ENCODE measurements around the gene ARL6IP4.

The ARL6IP4 gene

DNA sequence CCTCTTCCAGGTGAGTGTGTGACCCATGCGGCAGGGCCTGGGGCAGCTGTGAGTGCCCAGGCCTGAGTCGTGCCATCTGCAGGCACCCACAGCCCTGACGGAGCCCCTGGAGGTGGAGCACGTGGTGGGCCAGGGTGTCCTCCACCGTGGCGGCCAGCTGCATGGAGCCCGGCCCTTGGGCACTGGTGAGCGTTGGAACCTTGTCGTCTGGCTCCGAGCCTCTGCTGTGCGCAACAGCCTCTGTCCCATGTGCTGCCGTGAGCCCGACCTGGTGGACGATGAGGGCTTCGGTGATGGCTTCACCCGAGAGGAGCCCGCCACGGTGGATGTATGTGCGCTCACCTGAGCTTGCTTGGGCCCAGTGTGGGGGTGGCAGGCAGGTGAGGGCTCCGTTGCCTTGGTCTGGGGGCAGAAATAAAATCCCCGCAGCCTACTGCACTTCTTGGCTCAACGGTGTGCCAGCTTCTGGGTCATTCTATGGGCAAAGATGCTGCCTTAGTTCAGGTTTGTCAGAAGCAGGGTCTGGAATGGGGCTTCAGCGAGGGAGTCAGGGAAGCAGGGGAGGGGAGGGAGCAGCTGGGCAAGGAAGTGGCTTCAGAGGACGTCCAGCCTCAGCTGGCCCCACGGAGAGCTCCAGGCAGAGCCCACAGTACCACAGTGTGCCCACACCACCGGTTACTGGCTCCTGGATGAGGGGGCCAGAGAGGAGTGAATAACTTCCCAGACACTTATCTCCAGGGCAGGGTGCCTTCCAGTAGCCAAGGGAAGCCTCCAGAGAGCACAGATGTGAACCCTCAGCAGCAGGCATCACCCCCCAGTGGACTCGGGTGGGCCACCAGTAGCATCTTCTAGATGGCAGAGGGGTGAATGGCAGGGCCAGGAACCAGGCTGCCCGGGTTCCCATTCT, 1.2 kb upstream of the ARL6IP4 start:
- no peak for DNase-seq

DNA sequence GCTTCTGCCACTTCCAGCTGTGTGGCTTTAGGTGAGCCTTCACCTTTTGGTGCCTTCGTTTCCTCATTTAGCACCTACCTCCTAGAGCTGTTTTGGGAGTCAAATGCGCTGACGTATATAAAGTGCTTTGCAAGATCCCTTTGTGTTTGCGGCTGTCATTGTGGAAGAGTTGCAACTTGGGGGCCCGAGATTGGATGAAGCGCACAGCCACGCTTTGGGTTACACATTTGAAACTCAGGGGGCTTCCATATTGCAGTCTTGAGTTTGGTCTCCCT, 636 bp upstream of the ARL6IP4 start:
- DNase-seq: no peak

DNA sequence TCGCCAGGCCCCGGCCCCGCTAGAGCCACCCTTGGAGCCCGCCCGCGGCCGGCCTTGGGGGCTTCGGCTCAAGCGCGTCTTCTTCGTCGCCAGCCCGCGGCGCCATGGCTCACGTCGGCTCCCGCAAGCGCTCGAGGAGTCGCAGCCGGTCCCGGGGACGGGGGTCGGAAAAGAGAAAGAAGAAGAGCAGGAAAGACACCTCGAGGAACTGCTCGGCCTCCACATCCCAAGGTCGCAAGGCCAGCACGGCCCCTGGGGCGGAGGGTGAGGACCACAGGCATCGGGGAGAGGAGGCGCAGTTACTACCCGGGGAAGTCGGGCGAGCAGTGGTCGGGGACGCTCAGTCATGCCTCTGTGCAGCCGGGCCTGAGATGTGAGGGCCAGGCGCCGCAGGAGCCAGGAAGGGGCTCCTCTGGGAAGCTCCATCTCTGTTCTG, 573 bp downstream of the ARL6IP4 start:
- DNase-seq: no peak

DNA sequence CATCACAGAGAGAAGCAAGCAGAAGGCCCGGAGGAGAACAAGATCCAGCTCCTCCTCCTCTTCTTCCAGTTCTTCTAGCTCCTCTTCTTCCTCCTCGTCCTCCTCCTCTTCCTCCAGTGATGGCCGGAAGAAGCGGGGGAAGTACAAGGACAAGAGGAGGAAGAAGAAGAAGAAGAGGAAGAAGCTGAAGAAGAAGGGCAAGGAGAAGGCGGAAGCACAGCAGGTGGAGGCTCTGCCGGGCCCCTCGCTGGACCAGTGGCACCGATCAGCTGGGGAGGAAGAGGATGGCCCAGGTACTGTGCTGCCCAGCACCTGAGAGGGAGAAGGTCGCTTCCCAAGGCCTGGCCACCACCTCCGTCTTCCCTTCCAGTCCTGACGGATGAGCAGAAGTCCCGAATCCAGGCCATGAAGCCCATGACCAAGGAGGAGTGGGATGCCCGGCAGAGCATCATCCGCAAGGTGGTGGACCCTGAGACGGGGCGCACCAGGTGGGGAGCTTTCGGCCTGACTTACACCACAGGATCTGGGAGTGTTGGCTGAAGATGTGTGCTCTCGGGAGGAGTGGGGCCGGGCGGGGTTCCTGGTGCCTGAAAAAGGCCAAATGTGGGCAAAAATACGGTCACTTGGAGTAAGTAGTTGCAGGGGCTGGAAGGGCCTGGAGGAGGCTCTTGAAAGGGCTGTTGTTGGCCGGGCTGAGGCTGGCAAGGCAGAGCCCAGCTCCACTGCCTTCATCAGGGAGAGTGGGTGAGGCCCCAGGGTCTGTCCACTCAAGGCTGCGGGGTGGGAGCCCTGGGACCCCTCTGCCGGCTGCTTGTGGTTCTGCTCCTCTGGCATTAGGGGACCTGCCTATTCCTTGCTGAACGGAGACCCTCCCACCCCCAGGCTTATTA, 1.4 kb downstream of the ARL6IP4 start:
- no peak for DNase-seq

DNA sequence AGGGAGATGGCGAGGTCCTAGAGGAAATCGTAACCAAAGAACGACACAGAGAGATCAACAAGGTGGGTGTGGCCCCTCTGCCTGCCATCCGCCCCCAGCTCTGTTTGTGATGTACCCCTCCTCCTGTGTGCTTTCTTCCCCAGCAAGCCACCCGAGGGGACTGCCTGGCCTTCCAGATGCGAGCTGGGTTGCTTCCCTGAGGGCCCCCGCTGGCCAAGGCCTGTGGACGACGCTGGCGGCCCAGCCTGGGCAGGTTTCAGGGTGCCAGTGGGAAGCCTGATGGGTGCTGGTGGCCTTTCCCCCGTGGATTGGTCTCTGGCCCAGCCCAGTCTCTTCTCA, 2.0 kb downstream of the ARL6IP4 start:
- DNase-seq: no peak

DNA sequence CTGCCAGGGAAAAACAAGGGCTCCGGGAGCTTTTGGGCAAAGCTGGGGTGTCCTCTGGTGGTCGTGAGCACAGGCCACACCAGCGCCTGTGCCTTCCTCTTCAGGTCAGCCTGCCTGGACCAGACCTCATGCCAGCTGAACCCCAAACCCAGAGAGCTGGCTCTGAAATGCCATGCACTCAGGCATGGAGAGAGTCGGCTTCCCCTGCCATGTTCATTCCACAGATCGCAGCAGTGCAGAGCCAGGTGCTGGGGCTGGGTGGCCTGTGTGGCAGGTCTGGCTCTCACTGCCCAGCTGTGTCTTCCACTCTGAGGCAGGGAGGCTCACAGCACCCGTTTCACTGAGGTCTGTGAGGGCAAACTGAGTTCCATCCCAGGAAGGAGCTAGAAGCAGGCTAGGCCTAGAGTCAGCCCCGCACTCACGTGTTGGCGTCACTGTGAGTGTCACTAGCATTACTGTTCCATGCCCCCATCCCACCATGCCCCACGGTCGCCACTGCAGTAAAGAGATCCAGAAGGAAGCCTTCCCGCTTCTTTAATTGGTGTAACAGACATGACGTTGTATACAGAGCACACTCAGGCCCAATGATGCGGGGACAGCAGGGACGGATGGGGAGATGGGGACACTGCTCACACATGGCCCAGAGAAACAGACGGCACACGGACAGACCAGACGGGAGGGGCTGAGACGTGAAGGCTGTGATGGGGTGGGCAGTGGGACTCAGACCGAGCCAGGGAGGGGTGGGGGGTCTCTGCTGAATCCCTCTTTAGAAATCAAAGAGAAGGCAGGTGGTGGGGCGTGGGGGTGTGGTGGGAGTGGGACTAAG, 2.7 kb downstream of the ARL6IP4 start:
- DNase-seq: no peak

DNA sequence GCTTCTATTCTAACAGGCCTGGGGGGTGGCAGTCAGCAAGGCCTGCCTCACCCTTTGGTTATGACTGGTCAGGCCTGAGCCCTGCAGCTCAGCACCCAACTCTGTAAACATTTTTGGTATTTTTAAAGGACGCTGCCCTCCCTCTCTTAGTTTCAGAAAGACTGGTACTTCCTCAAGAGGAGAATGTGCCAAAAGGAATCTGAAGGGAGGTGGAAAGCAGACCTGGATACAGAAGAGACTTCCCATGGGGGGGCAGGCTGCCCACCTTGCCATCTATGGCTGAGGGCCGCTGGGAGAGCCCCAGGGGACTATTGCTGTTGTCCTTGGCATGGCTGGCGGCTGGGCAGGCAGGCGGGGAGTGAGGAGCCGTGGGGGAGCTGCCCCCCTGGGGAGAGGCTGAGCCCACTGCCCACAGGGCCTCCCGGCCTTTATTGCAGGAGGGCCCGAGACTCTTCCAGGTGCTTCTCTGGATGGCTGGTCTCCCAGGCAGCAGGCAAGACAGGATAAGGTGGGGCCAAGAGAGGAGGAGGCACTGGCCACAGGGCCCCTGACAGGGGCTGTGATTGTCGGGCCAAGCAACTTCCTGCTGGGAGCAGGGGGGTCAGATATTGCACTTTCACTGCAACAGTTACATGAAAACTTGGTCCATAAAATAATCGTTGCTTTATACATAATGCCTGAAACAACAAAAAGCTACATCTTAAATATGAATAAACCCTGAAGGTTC, 3.5 kb downstream of the ARL6IP4 start:
- no peak for DNase-seq

DNA sequence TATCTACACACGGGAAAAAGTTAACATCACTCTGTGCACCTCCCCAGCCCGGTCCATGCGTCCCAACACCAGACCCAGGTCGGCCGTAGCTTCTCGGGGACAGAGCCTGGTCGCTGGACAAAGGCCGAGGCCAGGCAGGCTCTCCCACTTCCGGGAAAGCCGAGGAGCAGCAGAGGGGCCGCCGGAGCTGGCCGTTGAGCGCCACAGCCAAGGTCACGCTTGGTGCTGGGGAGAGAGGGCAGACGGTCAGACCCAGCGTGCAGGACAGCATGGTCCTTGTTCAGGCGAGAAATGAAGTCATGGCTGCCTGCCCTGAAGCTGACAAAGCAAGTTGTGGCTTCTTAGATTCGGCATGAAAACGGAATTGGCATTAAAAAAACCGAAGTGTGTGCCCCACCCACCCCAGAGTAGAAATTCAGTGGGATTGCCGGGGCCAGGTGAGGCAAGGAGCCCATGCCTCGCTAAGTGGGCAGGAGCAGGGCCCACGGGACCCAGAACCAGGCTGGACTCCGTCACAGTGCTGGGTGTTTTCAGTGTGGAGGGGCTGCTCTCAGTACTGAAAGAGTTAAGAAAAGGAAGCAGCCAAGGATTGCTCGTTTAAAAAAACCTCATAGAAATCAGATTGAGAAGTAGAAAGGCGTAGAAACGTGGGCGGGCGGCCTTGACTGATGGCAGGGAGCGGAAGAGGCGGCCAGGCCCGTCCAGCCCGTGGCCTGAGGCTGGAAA, 4.3 kb downstream of the ARL6IP4 start:
- no peak for DNase-seq

DNA sequence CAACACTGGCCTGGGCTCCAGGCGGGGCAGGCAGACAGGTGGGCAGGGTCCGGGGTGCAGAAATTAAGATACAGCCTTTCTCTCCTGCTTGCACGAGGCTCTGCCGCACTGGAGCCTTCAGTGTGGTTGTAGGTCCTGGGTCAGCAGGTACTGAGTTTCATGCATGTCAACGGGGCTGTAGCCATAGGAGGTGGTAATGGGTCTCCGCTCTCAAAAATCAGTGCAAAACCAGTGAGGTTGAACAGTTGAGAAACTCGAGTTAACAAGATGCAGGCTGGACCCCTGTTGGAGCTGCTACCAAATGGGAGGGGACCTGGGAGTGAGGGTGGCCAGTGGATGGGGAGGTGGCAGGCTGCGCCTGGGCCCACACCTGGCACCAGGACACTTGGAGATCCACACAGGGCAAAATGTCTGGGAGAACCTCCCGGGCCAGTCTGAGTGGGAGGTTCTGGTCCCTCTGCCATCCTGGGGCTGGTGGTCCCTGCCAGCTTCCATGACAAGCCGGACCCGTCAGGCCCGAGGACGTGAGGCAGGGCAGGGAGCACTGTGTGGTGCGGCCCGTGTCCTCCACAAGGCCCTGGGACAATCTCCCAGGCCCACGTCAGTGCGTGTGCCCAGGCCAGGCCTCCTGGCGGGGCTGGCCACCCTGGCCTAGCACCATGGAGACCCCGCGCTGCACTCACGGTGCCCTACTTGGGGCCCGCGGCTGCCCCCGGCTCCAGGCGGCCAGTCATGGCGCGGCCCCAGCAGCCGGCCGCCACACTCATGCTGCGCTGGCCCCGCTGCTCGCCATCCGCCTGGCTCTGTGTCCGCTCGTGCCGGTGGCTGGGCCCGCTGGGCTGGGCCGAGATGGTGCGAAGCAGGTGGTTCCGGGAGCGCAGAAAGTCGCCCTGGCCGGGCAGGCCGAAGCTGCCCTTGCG, 5.1 kb downstream of the ARL6IP4 start:
- DNase-seq: no peak

DNA sequence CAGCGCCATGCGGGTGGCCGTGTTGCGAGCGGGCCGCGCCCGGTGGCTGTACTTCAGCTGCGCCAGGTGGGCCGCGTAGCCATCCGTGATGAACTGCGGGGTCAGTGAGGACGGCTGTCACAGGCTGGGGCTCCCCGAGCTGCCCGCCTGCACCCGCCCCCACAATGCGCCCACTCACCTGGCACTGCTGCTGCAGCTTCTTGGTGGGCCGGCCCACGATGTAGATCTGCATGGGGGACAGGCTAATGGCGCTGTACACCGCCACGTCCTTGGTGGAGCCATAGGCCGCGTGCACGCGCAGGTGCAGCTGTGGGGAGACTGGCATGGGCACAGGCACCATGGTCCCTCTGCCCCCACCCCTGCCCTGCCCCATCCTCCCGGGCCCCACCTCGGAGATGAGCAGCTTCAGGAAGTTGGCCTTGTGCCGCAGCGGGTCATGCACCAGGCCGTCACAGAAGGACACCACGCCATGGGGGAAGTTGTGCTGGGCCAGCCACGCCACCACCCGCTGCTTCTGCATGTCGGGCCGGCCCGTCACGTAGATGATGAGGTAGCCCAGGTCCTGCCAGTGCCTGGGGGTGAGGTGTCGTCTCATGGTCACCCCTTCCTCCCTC, 5.9 kb downstream of the ARL6IP4 start:
- no peak for DNase-seq

DNA sequence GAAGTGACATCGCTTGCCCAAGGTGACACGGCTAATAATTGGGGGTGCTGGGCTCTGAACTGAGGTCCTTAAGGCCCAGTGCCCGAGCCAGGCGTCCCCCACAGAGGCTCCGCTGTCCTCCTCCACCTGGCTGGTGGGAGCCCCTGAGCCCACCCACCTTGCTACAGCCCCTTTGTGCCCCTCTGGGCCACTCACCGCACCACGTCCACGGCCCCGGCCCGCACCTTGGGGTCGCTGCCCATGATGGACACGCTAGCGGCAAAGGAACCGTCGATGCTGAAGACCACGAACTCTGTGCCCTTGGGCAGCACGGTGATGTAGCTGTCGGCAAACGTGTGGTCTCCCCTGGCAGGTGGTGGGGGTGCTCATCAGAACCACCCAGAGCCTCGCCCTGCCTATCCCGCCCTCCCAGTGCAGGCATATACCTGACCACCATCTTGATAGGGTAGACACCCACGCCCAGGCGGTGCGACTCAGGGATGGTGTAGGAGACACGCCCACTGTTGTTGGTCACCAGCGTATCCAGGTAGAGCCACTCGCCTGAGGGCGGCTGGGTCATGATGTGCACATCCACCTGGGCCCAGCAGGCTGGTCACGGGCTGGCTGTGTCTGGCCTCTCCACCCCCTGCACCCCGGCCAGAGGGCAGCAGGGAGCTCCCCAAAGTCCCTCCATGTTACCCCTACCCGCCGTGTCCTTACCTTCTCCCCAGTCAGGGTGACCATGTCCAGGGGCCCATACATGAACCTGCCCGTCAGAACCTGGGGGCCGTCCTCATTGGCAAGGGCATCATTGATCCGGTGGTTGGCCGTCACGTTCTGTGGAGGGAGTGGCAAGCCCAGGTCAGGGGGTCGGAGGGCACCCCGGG, 6.8 kb downstream of the ARL6IP4 start:
- DNase-seq: no peak

DNA sequence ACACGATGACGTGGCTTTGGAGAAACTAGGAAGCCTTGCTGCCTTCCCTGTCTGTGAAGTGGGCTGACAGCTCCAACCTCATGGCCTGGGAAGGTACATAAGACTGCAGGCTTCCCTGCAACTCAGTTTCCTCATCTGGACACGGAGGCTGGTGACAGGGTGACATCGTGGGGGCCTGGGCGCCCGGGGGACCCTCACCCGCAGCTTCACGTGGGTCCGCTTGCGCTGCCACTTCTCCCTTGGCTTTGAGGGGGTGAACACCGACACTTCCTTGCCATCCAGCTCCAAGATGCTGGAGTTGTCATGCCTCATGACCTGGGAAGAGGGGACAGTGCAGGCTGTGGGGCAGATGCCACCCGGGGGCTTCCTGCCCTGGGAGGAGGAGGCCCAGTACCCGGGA, 7.6 kb downstream of the ARL6IP4 start:
- DNase-seq: no peak

DNA sequence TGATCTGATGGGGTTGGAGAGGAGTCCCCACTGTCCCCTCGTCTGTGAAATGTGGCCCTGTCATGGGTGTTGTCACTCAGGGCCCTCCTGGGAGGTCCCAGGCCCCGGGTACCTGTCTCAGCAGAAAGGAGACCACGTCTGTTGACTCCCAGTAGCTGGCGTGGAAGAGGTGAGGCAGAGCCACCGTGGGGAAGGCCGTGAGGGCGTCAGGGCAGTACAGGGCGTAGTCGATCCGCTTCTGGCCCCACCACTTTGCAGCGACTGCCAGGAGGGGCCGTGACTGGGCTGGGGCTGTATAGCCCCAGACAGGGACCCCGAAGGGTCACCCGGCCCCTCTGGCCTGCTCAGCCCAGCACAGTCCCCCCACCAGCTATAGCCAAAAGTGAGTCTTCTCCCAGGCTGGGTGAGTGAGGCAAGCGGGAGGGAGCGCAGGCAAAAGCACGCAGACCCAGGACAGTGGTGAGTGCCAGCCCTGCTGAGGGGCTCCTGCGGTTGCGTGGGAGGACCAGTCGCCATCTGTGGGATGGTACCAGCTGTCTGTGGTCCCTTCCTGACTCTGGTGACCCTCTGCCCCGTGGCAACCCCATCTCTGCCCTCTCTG, 8.2 kb downstream of the ARL6IP4 start:
- DNase-seq: no peak

DNA sequence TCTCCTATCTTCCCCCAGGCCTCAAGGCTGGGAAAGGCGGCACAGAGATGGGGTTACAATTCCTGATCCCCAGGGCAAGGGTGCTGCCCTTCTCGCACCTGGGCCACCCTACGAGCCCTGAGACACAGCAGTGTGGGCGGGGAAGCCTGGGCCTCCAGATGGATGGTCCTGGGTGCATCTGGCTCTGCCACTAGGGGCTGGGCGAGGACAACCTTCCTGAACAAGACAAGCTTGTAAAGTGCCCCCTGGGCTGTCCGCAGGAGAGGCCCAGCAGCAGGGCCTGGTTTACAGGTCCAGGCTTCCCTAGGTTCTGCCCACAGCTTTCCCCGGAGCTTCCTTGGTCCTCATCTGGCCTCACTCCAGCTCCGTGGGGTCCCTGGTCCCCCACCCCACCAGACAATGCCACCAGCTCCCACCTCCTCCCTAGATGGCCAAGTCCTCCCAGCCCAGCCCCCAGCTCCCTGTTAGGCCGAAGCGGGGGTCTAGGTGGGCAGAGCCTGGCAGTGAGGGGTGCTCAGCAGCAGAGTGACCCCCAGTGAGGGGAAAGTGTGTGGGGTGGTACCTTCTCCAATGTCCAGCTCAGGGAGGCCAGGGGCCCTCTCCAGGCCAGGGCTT, 8.9 kb downstream of the ARL6IP4 start:
- no peak for DNase-seq

DNA sequence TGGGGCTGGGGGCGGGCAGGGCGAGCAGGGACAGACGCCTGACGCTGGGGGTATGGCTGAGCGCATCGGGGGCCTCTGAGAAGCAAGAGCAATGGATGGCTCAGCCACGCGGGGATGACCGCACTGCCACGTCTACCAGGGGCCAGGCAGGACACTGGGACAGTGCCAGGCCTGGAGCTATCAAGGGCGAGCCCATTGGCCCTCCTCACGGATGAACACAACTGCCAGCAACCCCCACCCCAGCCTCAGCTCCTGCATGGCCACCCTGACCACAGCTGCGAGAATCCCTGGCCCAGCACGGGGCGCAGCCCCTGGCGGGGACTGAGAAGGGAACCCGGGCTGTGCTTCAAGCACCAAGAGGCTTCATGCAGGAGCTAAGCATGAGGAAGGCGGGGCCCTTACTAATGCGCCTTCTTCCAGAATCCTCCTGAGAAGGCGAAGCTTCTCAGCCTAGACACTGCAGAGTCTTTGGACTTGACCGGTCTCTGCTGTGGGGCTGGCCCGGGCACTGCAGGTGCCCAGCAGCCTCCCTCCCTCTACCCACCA, 9.5 kb downstream of the ARL6IP4 start:
- DNase-seq: no peak

DNA sequence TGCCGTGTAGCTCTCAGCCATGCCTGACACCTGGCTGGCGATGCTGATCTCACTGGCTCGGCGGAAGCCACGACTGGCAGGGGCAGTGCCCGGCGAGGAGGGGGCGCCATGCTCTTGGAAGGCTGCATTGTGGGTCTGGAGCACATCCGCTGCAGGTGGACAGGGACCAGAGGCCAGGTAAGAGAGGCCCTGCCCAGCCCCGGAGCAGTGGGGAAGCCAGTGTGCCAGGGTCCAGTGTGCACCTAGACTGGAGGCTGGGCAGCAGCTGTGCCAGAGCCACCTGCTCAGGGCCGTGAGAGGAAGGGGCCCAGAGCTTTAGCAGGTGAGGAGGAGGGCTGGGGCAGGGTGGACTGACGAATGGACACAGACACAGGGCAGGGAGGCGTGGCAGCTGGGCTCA, 10.1 kb downstream of the ARL6IP4 start:
- no peak for DNase-seq

DNA sequence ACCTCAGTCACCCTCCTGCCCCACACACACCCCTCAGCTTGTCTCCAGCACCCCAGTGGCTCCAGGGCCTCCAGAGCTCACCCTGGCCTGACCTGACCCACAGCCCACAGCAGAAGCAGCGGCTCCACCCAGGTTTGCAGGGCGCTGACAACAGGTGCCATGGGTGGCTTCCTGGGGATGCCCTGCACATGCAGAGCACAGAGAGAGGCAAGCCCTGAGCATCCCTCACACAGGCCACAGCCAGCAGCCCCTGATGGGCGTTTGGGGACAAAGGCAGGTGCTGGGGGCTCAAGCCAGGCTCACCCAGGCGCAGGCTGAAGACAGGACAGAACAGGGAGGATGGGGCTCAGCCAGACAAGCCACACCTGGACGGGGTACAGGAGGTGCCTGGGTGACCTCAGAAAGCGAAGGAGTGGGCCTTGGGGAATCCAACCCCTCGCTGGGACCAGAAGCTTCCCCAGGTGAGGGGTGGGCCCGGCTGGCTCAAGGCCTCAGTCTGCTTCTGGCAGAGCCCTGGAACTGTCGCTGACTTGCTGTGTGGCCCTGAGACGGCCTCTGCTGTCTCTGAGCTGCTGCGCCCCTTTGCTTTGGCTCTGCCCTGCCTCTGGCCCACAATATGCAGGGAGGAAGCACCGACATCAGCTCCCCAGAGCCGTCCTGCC, 10.6 kb downstream of the ARL6IP4 start:
- DNase-seq: no peak

All from T-helper 2 cell (primary cell).